Measurements from ENCODE around the gene HIVEP1.

DNA sequence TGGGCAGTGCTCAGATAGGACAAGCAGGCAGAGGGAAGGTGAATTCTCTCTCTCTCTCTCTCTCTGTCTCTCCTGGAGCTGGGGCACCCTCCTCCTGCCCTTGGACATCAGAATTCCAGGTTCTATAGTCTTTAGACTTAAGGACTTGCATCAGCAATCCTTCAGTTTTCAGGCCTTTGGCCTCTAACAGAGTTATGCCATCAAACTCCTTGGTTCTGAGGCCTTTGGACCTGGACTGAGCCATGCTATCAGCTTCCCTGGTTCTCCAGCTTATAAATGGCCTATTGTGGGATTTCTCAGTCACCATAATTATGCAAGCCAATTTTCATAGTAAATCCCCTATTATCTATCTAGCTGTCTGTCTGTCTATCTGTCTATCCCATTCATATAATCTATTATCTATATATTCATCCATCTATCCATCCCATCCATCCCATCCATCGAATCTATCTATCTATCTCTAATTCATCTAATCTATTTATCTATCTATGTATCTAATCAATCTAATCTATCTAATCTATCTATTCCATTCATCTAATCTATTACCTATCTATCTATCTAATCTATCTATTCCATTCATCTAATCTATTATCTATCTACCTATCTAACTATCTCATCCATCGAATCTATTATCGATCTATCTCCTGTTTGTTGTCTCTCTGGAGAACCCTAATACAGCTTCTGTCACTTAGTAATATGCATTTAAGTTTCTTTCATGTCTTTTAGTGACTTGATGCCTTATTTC lies 48.2 kb upstream of the HIVEP1 start:
- TF ChIP-seq YY1 (IDR thresholded peaks at IDR 0.05; ENCODE audit: low read depth) (no peak), CHD2 (IDR thresholded peaks at IDR 0.05; ENCODE audit: low read length, partially characterized antibody) (no peak), SMC3 (IDR thresholded peaks at IDR 0.05; ENCODE audit: low read depth, low read length) (no peak), NFIC (IDR thresholded peaks at IDR 0.05; ENCODE audit: borderline replicate concordance) (no peak), NRF1 (IDR thresholded peaks at IDR 0.05; ENCODE audit: low read depth, low read length) (no peak), TAF1 (IDR thresholded peaks at IDR 0.05; ENCODE audit: borderline replicate concordance, low read depth, low read length) (no peak), RFX5 (IDR thresholded peaks at IDR 0.05; ENCODE audit: low read length) (no peak), EP300 (IDR thresholded peaks at IDR 0.05; ENCODE audit: borderline replicate concordance in 1 of 2, low read depth in 1 of 2, low read length in 1 of 2) (no peak), GABPA (IDR thresholded peaks at IDR 0.05; ENCODE audit: low read depth) (no peak), RAD21 (IDR thresholded peaks at IDR 0.05; ENCODE audit: low read length) (no peak), POLR2AphosphoS5 (IDR thresholded peaks at IDR 0.05; ENCODE audit: low read depth, low read length) (no peak)
- TF ChIP-seq, protein P1, sequence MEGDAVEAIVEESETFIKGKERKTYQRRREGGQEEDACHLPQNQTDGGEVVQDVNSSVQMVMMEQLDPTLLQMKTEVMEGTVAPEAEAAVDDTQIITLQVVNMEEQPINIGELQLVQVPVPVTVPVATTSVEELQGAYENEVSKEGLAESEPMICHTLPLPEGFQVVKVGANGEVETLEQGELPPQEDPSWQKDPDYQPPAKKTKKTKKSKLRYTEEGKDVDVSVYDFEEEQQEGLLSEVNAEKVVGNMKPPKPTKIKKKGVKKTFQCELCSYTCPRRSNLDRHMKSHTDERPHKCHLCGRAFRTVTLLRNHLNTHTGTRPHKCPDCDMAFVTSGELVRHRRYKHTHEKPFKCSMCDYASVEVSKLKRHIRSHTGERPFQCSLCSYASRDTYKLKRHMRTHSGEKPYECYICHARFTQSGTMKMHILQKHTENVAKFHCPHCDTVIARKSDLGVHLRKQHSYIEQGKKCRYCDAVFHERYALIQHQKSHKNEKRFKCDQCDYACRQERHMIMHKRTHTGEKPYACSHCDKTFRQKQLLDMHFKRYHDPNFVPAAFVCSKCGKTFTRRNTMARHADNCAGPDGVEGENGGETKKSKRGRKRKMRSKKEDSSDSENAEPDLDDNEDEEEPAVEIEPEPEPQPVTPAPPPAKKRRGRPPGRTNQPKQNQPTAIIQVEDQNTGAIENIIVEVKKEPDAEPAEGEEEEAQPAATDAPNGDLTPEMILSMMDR (IDR thresholded peaks at IDR 0.05) = no peak
- TF ChIP-seq, protein P2, sequence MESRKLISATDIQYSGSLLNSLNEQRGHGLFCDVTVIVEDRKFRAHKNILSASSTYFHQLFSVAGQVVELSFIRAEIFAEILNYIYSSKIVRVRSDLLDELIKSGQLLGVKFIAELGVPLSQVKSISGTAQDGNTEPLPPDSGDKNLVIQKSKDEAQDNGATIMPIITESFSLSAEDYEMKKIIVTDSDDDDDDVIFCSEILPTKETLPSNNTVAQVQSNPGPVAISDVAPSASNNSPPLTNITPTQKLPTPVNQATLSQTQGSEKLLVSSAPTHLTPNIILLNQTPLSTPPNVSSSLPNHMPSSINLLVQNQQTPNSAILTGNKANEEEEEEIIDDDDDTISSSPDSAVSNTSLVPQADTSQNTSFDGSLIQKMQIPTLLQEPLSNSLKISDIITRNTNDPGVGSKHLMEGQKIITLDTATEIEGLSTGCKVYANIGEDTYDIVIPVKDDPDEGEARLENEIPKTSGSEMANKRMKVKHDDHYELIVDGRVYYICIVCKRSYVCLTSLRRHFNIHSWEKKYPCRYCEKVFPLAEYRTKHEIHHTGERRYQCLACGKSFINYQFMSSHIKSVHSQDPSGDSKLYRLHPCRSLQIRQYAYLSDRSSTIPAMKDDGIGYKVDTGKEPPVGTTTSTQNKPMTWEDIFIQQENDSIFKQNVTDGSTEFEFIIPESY (IDR thresholded peaks at IDR 0.05; ENCODE audit: borderline replicate concordance, low read depth) = no peak
- TF ChIP-seq, protein P3, sequence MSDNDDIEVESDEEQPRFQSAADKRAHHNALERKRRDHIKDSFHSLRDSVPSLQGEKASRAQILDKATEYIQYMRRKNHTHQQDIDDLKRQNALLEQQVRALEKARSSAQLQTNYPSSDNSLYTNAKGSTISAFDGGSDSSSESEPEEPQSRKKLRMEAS (IDR thresholded peaks at IDR 0.05; ENCODE audit: low read depth) = no peak

Measured in SK-N-SH (cell line).